CD4-positive, alpha-beta T cell (primary cell): ENCODE measurements around the gene PLXDC2. TPM values are rescaled to one million over a fixed set of nuclear protein-coding genes. Genes with fewer than 3 reads are reported as not detected.

ENCODE experiments used
- ATAC-seq: fragments of 200-7000 bp; cut with Tn5 transposase; one replicate; pipeline ENCODE4 v1.10.0; 2022; ENCODE audit warnings: mild to moderate bottlenecking; ENCODE audit not compliant: poor library complexity
- CTCF ChIA-PET: fragments of 350-600 bp; sonication (Branson Sonifier 250); formaldehyde crosslinking; loops from one replicate; lab custom pipeline; 2021; ENCODE audit warnings: antibody characterized with exemption, inconsistent platforms; lab: Charles Lee
- POLR2A ChIA-PET: fragments of 350-600 bp; sonication (Branson Sonifier 250); formaldehyde crosslinking; loops from one replicate; lab custom pipeline; 2021; ENCODE audit warnings: antibody characterized with exemption, inconsistent platforms; lab: Charles Lee
- DNase-seq, 14 experiments: peaks; one replicate each; pipeline ENCODE4 v3.0.0-alpha.2; 2013 to 2020; ENCODE audit warnings: mixed read lengths in 2 of 14
- H3K27ac ChIP-seq, 2 donors: one replicate each; pipeline versions ENCODE4 v1.5.1 to v1.7.0; 2013; ENCODE audit warnings: low read length in 2 of 2, low read depth in 1 of 2, mild to moderate bottlenecking in 1 of 2
- H3K27me3 ChIP-seq, 2 experiments: 1 replicate in 1 of 2; 2 replicates in 1 of 2; pipeline versions ENCODE4 v1.6.1 to v1.7.0; 2013; ENCODE audit warnings: low read length in 2 of 2, control low read depth in 1 of 2, mild to moderate bottlenecking in 1 of 2, moderate library complexity in 1 of 2; ENCODE audit not compliant: insufficient read depth in 2 of 2, control insufficient read depth in 1 of 2
- H3K36me3 ChIP-seq: one replicate; pipeline ENCODE4 v1.6.1; 2013; ENCODE audit warnings: low read length, control low read depth; ENCODE audit not compliant: insufficient read depth
- H3K4me1 ChIP-seq: one replicate; pipeline ENCODE4 v1.6.1; 2013; ENCODE audit warnings: low read length, control low read depth; ENCODE audit not compliant: insufficient read depth
- H3K4me3 ChIP-seq: one replicate; pipeline ENCODE4 v1.5.1; 2013; ENCODE audit warnings: mild to moderate bottlenecking, low read length, moderate library complexity
- H3K9me3 ChIP-seq, 2 experiments: 1 replicate in 1 of 2; 2 replicates in 1 of 2; pipeline versions ENCODE4 v1.6.1 to v1.7.0; 2013; ENCODE audit warnings: low read length in 2 of 2, mild to moderate bottlenecking in 2 of 2, control low read depth in 1 of 2, moderate library complexity in 1 of 2; ENCODE audit not compliant: control insufficient read depth in 1 of 2, insufficient read depth in 1 of 2
- H3K27ac Mint-ChIP-seq: one replicate; pipeline ENCODE4 v1.8.0; 2020; ENCODE audit warnings: mixed read lengths
- H3K27me3 Mint-ChIP-seq: one replicate; pipeline ENCODE4 v1.8.0; 2021; ENCODE audit warnings: mixed read lengths
- H3K36me3 Mint-ChIP-seq: one replicate; pipeline ENCODE4 v1.8.0; 2021; ENCODE audit warnings: low read depth, mixed read lengths
- H3K4me1 Mint-ChIP-seq: one replicate; pipeline ENCODE4 v1.8.0; 2021; ENCODE audit warnings: low read depth, mixed read lengths
- H3K4me3 Mint-ChIP-seq: one replicate; pipeline ENCODE4 v1.8.0; 2020; ENCODE audit warnings: mild to moderate bottlenecking, mixed read lengths
- H3K9me3 Mint-ChIP-seq: one replicate; pipeline ENCODE4 v1.8.0; 2020; ENCODE audit warnings: mixed read lengths
- CTCF ChIP-seq: fragments of 200-600 bp; IDR thresholded peaks from one replicate; pipeline ENCODE4 v1.8.0; 2022; ENCODE audit warnings: antibody characterized with exemption, mild to moderate bottlenecking
- intact Hi-C, 2 experiments: fragments of 100-400 bp; cut with DNase I in 1 of 2; cut with micrococcal nuclease in 1 of 2; formaldehyde crosslinking; loops; one replicate each; pipeline versions ENCODE4 v1.15.1 to v1.9.0; 2023 to 2025; cut with DNase I, micrococcal nuclease
- total RNA-seq, 174 experiments: library from RNA in 2 of 174; stranded (reverse) in 2 of 174; gene quantifications; one replicate each; pipeline ENCODE4 v1.2.3 and lab custom pipeline; 2021 to 2026

PLXDC2 gene
- total RNA-seq, 2 experiments from 2014 or later, result 0.41 to 0.61 TPM

- no peaks in the 10 kb centered on the region for H3K27me3 Mint-ChIP-seq
Measured at GRCh38 chr10:20299034-20299736, 483.0 kb downstream of the PLXDC2 start.

GRCh38 chr10:20300735-20301134 is 484.5 kb downstream of the PLXDC2 start:
- H3K27ac ChIP-seq, result no peak overlapping the region
- H3K27me3 Mint-ChIP-seq, result no peaks in the 10 kb centered on the region
- intact Hi-C loops, result no loop called here
- no peak overlapping the region for H3K4me3 ChIP-seq
- no peak for TF ChIP-seq CTCF
- no peaks in the 10 kb centered on the region for H3K4me1 ChIP-seq
- no peak overlapping the region for H3K27ac Mint-ChIP-seq
- no peaks in the 10 kb centered on the region for H3K36me3 Mint-ChIP-seq
- no peak overlapping the region for H3K4me3 Mint-ChIP-seq
- no peak for ATAC-seq
- peaks cover 9% of the 10 kb centered on the region for H3K9me3 Mint-ChIP-seq
- ChIA-PET CTCF (no interaction called here), POLR2A (no interaction called here)
- no peaks in the 10 kb centered on the region for H3K4me1 Mint-ChIP-seq
- DNase-seq, result no peak
- no peaks in the 10 kb centered on the region for H3K36me3 ChIP-seq
- H3K9me3 ChIP-seq, result peaks cover 0 to 12% of the 10 kb centered on the region in 2 experiments
- no peaks in the 10 kb centered on the region for H3K27me3 ChIP-seq

More at GRCh38 chr10:20299034-20299736, 483.0 kb downstream of the PLXDC2 start:
- H3K4me3 ChIP-seq, result no peak overlapping the region
- H3K9me3 Mint-ChIP-seq, result peaks cover 10% of the 10 kb centered on the region
- CTCF ChIA-PET, result interaction anchor here (0.9 kb wide), 1 partner anchor 13 kb away, joined by 4 read pairs; no protein-coding TSS in a partner anchor
- no peaks in the 10 kb centered on the region for H3K27me3 ChIP-seq
- H3K36me3 Mint-ChIP-seq, result no peaks in the 10 kb centered on the region
- no peak for ATAC-seq
- no peaks in the 10 kb centered on the region for H3K4me1 ChIP-seq
- H3K4me3 Mint-ChIP-seq, result no peak overlapping the region
- POLR2A ChIA-PET, result no interaction called here
- no peaks in the 10 kb centered on the region for H3K4me1 Mint-ChIP-seq
- H3K27ac Mint-ChIP-seq, result no peak overlapping the region
- peaks cover 0 to 12% of the 10 kb centered on the region in 2 experiments for H3K9me3 ChIP-seq
- H3K36me3 ChIP-seq, result no peaks in the 10 kb centered on the region
- intact Hi-C loops, result no loop called here
- no peak overlapping the region for H3K27ac ChIP-seq
- no peak for DNase-seq
- no peak for TF ChIP-seq CTCF

GRCh38 chr10:20302033-20302432 is 485.8 kb downstream of the PLXDC2 start:
- H3K36me3 Mint-ChIP-seq, result no peaks in the 10 kb centered on the region
- no peaks in the 10 kb centered on the region for H3K4me1 Mint-ChIP-seq
- ChIA-PET POLR2A (no interaction called here), CTCF (no interaction called here)
- Histone ChIP-seq H3K9me3 (peaks cover 0 to 11% of the 10 kb centered on the region in 2 experiments), H3K36me3 (no peaks in the 10 kb centered on the region), H3K27me3 (no peaks in the 10 kb centered on the region), H3K27ac (no peak overlapping the region), H3K4me3 (no peak overlapping the region), H3K4me1 (no peaks in the 10 kb centered on the region)
- peaks cover 9% of the 10 kb centered on the region for H3K9me3 Mint-ChIP-seq
- ATAC-seq (no peak), DNase-seq (no peak)
- TF ChIP-seq CTCF, result no peak
- intact Hi-C loops, result no loop called here
- no peak overlapping the region for H3K4me3 Mint-ChIP-seq
- H3K27me3 Mint-ChIP-seq, result no peaks in the 10 kb centered on the region
- no peak overlapping the region for H3K27ac Mint-ChIP-seq
